ENCODE data around the gene CFAP58.

CFAP58 gene, protein sequence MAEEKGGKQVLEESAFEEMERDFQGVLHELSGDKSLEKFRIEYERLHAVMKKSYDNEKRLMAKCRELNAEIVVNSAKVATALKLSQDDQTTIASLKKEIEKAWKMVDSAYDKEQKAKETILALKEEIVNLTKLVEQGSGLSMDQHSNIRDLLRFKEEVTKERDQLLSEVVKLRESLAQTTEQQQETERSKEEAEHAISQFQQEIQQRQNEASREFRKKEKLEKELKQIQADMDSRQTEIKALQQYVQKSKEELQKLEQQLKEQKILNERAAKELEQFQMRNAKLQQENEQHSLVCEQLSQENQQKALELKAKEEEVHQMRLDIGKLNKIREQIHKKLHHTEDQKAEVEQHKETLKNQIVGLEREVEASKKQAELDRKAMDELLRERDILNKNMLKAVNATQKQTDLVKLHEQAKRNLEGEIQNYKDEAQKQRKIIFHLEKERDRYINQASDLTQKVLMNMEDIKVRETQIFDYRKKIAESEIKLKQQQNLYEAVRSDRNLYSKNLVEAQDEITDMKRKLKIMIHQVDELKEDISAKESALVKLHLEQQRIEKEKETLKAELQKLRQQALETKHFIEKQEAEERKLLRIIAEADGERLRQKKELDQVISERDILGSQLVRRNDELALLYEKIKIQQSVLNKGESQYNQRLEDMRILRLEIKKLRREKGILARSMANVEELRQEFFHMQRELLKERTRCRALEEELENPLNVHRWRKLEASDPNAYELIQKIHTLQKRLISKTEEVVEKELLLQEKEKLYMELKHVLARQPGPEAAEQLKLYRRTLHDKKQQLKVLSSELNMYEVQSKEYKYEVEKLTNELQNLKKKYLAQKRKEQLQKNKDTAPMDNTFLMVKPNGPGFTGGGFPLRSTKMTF

DNA sequence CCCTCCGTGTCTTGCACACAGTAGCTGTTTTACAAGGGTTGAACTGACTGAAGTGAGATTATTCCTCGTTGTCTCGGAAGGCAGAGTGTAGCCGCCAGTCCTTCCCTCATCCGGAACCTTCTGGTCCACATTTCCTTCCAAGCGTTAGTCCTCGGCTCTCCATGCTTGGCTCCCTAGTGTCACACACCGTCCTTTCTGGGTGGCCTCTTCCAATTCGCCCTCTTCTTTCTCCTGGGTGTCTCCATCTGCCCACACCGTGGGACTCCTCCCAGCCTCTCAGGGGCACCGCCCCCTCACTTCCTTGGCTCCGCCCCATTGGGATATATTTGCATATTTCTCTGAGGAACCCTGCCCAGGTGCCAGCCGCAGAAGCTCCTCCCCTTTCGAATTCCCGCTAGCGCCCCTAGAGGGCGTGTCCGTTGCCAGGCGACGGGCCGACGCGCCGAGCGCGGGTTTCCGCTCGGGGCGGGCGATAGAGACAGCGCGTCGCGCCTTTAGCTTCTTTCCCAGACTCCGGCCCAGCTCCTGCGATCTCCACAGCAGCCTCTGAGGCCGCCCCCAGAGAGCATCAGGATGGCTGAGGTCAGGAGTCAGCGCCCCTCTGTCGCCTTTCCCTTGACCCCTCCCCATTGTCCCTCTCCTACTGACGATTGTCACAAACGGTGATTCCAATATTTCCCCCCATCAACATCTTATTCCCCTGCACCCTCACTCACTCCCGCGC lies at the start of gene CFAP58:
TSS of gene CFAP58 (plus strand) at position 509 of the 724 bp plus-strand sequence. CDS start at position 574, 65 bp downstream.
- FAIRE-seq = no peak

DNA sequence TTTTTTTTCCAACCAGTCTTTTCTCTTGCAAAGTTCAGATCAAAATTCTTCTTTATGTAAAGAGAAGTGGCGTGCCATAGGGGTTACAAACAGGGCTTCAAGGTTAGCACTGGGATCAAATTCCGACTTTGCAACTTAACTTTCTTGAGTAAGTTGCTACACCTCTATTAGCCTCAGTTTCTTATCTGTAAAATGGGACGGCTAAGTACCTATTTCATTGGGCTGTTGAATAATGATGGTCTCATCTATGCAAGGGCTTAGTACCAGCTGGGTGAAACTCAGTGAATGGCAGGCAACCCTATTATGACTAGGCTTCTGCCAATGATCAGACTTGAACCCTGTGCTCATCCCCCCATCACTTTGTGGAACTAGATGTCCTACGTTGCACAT lies 49.3 kb upstream of the CFAP58 start:
- FAIRE-seq = no peak

DNA sequence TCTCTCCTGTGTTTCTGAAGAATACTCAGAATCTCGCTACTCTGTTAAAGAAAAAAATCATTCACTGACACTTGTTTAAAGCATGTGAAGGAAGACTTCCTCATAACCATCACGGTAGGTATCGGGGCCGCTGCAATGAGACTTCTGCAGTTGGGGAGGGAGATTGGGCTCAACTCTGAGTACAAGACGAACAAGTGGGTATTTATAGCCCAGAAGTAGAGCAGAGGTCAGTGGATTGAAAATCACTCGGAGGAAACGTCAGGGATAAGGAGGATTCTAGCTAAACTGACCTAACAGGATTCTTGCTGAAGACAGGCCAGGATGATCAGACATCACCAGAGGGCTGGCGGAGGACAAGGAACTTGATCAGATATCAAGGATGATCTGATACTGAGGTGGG lies 48.7 kb upstream of the CFAP58 start:
- FAIRE-seq = no peak

DNA sequence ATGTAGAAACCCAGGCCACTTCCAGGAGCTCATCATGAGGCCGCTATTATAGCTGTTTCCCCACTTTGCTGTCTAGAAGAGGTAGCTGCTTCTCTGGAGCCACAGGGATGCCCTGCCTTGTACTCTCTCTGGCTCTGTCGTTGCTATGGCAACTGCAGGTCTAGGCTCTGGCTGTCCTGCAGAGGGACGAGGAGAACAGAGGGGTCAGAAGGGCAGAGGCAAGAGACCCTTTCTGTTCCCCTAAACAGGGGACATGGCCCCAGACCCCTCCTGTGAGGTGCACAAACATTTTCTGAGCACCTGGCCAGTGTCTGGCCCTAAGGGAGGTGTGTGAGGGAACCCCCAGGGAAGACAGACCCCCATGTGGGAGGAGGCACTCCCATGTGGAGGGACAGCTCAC lies 46.7 kb upstream of the CFAP58 start:
- no peak for FAIRE-seq

DNA sequence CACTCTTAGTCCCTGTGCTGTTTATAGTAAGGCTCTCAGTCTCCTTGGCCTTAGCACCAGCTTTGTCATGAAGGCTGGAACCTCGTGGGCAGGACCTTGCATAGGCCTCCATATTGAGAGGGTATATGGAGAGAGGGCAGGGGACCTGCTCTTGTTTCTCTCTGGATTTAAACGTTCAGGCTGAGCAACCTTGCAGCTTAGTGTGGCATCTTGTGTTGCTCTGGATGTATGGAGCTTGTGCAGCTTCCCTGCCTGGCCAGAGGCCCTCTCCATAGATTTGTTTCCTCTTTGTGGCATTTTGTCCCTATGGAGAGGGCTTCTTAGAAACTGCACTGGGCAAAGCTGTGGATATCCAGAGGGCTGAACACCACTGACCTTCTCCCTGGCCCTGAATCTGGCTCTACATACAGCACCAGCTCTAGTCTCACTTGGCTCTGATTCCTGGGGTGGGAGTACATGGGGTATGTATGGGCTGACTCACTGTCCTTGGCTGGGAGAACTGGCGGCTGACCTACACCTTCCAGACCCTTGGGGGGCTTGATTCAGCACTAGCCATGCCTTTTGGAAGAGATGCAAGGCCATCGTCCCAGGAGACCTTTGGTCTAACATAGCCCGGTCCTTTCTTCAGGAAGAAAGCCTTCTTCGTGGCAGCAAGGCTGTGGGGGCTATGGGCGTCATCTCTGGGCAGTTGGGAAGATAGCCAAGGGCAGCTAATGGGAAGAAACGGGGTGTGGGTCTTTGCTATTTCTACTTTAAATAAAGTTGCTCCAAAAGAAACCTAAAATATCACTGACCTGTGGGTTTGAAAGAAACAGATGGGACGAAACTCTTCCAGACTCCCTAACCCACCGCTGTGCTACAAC lies 45.8 kb upstream of the CFAP58 start:
- no peak for FAIRE-seq

DNA sequence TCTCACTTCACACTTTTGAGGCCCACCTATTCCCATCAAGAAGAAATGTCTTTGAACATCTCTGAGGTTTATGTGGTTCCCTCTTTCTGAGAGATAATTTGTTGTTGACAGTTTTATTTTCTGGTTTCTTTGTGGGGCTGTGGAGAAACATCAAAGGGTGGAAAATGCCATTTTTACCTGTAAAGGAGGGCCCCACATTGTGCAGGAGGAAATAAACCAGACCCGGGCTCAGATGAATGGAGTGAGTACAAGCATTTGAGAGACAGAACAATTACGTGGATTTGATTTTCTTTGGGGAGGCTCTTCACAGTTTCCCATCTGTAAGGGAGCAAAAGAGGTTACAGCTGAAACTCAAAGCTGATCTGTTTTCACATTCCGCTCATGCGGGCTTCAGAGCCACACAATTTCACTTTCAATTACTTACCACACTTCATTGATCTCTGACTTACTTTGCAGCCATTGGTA lies 45.2 kb upstream of the CFAP58 start:
- no peak for FAIRE-seq

DNA sequence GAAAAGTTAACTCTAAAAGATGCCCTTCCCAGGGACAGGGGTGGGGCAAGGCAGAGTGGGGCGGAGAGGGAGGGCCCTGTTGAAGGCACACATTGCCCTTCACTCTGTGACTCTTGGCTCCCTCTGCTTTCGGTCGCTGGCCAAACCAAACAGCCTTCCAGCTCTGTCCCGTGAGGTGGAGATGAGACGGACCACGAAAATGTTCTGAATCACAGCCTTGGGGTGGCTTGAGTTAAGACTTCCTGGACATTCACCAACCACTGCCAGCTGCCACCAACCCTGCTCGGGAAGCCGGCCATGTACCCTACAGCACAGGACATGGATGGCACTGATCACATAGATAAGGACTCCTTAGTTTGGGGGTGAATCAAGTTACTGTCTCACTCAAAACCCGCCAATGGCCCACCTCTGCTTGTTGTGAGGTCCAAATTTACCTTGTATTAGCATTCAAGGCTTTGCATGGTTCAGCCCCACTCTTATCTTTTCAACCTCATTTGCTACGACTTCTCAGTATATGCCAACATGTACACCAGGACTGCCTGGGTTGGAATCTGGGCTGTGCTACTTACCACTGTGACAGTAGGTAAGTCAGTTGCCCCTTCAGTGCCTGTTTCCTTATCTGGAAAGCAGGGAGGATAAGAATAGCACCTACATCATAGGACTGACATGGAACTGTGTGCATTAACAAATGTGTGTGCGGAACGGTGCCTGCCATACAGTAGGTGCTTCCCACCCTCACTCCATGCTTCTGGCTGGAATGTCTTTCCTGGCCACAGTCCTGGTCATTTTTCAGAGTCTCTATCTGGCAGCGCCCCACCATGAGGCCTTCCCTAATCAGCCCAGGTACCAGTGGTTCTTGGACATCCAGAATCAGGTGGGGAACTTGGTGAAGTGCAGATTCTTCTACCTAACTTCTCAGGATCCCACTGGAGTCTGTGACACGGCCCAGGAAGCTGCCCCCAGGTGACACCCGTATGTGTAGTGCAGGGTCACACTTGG lies 43.4 kb upstream of the CFAP58 start:
- no peak for FAIRE-seq

DNA sequence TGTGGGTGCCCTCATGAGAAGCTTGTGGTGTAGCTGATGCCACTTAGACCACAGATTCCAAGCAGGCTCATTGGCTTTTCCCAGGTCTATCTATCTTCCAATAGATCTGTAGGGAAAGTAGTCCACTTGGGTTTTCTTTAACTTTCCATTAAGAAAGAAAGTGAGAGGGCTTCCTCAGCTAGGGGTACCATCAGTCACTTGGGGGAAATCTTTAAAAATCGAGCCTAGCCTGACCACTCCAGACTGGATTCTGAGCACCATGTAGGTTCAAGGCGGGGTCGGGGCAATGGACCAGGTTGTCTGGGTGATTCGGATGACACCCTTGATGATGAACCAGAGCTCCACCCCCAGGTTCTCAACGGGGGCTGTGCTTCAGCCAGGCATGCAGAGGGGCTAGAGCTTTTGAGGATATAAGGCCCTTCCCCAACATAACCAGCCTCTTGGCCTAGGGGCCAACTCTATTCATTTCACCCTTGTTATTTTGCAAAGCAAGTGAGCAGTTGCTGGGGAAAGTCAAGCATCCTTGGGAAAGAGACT lies 42.4 kb upstream of the CFAP58 start:
- no peak for FAIRE-seq

DNA sequence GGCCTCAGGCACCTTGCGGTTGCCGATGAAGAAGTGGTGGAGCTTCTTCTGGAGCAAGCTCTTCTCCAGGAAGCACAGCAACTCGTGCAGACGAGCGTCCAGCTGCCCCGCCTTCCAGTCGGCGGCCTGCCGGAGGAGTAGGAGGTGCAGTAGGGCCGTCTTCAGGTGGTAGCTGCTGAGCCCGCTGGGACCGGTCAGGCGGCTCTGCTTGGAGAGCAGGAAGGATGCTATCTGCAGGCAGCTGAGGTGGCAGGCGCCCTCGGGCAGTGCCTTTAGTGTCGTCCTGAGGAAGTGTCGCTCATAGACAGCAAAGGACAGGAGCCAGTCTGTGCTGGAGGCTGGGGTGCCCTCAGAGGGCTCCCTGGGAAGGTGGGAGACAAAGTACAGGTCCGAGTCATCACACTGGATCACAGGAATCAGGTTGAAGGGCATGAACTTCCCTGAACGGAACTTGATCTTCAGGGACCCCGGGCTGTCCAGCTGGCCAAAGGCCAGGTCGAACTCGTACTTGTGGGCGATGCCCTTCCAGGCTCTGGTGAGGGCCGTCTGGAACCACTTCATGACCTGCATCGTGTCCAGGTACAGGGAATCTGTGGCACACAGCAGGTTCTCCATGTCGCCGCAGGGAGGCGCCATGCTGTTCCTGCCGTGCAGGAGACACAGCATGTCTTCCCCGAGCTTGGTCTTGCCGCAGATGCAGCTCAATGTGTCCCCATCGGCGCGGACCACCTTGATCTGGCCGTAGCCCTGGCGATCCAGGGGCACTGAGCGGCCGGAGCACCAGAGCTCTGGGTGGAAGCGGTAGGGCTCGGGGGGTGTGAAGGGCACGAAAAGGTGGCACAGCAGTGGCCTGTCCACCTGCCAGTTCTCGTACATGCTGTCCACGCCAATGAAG lies 38.8 kb upstream of the CFAP58 start:
- FAIRE-seq = no peak

DNA sequence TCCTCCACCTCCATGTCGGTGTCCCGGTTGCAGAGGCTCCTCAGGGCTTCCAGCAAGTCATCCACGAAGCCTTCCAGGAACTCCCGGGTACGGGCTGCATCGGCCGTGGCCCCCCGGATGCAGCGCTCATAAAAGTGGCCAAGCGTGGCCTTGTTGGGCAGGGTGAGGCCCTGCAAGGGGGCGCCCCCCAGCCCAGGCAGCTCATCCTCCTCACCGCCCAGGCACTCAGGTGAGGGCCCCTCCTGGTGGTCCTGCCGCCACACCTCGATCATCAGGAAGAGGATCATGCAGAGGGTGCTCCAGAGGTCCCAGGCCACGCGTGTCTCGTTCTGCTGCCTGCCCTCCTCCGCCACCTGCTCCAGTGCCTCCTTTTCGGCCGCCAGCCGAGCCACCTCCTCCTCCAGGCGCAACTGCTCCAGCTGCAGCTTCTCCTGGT lies 38.1 kb upstream of the CFAP58 start:
- FAIRE-seq = no peak

DNA sequence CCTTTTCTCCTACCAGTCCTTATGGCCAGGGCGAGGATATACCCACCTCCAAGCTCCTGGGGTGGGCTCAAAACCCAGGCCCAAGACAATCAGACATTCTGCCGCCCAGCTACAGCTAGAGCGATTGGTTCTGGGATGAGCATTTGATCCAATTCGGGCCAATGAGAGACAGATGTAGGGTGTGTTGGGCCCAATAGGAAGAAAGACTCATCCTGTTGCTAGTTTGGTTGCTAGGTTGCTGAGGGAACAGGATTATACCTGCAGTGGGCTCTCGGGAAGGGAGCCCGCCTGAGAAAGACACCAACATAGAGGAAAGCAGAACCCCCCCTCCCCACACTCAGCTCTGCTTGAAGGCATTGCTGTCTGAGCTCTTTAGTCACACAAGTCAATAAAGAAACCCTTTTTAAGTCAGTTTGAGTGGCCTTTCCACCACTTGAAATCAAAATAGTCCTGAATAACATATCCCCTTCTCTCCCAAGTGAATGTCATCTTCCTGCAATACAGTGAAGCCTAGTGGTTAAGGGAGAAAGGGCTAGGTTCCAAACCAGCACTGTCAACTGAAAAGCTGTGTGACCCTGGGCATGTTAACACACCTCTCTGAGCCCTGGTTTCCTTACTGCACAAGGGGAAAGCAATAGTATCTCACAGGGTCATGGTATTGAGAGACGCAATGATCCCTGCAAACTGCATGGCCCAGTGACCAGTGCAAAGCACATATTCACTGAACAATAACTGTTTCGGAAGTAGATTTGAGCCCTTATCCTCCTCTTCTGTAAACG lies 37.1 kb upstream of the CFAP58 start:
- FAIRE-seq = no peak

DNA sequence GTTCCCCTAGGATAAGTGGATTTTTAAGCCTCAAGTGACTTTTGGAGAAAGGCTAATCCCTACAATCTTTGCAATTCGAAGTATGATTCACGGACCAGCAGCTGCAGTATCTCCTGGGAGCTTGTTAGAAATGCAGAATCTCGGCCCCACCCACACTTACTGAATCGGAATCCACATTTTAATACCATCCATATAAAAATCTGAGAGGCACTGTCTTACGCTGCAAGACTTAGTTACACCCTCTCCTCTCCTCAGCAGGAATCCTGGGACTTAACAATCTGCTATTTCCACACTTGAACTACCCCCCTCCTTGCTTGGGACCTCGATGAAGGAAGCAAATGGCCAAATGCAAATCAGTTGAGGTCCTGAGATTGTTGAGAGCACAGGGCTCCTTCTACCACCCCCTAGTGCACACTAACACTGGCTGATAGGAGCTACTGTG lies 36.3 kb upstream of the CFAP58 start:
- FAIRE-seq = no peak

DNA sequence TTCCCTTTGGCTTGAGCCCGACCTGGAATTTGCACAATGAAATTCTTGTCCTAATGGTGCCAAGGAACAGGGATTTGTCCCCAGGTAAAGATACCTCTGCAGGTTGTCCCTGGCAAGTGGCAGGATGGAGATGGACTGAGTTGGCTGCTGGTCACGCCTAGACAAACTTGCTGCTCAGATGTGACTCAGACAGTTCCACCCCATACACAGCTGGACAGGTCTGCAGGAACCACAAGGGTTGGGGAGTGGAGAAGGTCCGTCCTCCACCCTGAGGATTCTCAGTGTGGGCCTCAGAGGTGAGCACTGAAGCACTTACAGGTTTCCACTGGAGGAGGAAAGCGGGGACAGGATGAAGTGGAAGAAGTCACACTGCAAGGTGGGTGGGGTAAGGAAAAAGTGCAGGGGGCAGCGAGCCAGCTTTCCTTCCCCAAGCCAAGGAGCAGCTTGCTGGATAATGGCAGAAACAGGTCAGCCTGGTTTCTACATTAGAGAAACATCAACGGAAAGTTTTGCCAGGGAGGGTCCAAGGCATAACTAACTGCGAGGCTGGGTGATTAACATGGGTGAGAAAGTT lies 35.8 kb upstream of the CFAP58 start:
- no peak for FAIRE-seq

DNA sequence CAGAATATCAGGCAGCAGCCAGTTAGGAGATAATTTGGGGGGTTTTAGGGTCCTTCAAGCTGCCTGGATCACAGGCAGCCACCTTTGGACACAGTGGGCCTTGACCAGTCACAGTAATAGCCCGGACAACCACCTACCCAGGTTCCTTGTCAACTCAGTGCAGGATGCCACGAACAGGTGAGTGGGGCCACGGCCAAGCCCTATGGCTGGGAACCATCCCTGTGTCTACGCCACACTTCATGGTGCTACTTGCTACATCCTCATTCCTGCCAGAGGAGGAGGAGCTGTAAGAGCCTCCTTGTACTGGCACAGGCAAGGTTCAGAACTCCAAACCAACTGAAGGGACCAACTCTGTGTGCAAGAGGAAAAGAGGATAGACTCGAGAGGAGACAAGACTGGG lies 35.3 kb upstream of the CFAP58 start:
- FAIRE-seq = no peak

DNA sequence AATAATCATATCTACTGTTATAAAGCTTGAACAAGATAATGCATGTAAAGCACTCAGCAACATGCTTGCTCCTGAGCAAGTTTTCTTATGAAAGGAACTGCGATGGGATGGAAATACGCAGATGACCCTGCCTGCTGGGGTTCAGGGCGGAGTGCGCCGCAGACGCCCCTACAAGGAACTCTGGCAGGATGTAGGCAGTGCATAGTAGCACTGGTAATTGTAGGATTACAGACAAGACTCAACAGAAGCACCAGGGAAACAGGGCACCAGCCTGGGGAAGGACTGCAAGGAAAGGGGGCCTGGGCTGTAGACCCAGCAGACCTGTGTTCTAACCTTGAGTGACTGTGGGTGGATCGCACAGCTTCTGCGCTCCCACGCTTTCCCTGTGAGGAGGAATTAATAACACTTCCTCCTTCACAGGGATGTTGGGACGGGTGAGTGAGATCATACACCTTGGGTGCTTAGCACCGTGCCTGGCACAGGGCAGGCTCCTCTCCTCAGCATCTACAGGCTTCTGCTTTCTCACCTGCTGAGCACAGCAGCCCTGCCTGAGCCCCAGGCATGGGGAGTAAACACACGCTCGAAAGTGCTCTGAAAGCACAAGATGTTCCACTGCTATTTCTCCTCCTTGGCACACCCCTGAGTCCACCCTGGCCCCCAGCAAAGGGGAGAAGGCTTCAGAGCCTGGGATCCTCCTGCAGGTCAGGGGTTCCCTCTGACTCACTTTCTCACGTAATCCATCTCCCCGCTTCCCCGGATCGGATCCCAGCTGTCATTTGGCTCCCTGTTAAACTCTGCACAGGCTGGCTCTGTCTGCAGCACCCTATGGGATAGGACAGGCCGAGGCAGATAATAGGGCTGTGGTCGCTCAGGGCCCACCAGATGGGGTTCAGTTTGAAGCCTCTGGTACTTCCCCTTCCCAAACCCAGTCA lies 34.6 kb upstream of the CFAP58 start:
- no peak for FAIRE-seq

DNA sequence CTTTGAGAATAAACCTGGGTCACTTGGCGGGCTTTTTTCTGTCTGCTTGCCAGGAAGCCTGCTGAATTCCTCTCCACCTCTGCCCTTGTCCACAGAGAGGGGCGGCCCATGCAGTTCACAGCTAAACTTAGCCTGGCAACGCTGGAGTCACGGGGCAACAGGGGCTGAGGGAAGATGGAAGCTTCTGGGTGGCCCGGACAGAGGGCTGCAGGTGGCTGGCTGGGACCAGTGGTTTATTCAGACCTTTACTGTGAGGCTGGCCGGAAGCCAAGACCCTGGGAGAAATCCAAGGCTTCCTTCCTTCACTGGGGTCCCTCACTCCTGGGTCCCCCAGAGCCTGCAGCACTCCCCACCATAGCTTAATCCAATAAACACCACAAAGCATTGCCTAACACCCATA lies 32.4 kb upstream of the CFAP58 start:
- no peak for FAIRE-seq
